Sigmoid colon (tissue), 4 donors: ENCODE measurements around the gene DFFB.

ENCODE experiments used
- POLR2A ChIP-seq, 2 donors: fragments of 450-650 bp; IDR thresholded peaks; one replicate each; pipeline ENCODE4 v1.6.1; 2016; ENCODE audit warnings: antibody characterized with exemption in 2 of 2, mild to moderate bottlenecking in 2 of 2, moderate library complexity in 2 of 2
- POLR2AphosphoS5 ChIP-seq, 4 donors: sonication (generic); formaldehyde crosslinking; IDR thresholded peaks; one replicate each; pipeline ENCODE4 v1.6.1; 2017; ENCODE audit warnings: antibody characterized with exemption in 4 of 4
- TF ChIP-seq, protein P1 (sequence below), 4 experiments: fragments of 450-650 bp in 3 of 4; fragments of 200-600 bp in 1 of 4; IDR thresholded peaks; one replicate each; pipeline ENCODE4 v1.5.1; 2016 to 2019; ENCODE audit warnings: antibody characterized with exemption in 4 of 4, mild to moderate bottlenecking in 3 of 4, moderate library complexity in 2 of 4

DNA sequence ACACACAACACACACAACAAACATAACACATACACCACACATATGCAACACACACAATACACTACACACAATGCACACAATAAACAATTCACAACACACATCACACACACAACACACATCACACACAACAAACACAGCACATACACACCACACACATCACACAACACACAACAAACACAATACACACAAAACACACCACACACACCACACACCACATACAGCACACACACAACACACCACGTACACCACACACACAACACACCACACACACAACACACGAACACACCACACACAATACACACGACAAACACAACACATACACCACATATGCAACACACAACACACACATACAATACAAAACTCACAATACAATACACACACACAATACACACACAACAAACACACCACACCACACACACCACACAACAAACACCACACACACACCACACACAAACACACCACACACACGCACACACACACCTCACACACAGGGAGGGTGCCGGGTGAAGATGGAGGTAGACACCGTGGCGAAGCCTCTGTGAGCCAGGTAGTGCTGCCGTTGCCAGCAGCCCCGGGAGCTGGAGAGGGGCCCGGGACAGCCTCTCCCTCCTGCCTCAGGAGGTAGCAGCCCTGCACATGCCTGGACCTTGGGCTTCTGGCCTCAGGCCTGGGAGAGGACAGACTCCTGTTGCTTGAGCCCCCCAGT is 73.2 kb downstream of the DFFB start:
- TF ChIP-seq, protein P1, sequence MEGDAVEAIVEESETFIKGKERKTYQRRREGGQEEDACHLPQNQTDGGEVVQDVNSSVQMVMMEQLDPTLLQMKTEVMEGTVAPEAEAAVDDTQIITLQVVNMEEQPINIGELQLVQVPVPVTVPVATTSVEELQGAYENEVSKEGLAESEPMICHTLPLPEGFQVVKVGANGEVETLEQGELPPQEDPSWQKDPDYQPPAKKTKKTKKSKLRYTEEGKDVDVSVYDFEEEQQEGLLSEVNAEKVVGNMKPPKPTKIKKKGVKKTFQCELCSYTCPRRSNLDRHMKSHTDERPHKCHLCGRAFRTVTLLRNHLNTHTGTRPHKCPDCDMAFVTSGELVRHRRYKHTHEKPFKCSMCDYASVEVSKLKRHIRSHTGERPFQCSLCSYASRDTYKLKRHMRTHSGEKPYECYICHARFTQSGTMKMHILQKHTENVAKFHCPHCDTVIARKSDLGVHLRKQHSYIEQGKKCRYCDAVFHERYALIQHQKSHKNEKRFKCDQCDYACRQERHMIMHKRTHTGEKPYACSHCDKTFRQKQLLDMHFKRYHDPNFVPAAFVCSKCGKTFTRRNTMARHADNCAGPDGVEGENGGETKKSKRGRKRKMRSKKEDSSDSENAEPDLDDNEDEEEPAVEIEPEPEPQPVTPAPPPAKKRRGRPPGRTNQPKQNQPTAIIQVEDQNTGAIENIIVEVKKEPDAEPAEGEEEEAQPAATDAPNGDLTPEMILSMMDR (IDR thresholded peaks at IDR 0.05), result no peak
- TF ChIP-seq POLR2A (IDR thresholded peaks at IDR 0.05) (no peak), POLR2AphosphoS5 (IDR thresholded peaks at IDR 0.05) (no peak)
